ENCODE measurements around the gene C11orf97.

GRCh38 chr11:94549146-94549545 lies 36.9 kb downstream of the C11orf97 start:
- no peak for TF ChIP-seq CTCF (IDR thresholded peaks at IDR 0.05)
- no peak for TF ChIP-seq POLR2A (IDR thresholded peaks at IDR 0.05)

Data from lower leg skin (tissue), 3 donors.